Lower leg skin (tissue), 3 donors: Measurements from ENCODE around the gene SPOCK1.

Source experiments
- POLR2A ChIP-seq, 2 donors: fragments of 450-650 bp; IDR thresholded peaks; one replicate each; pipeline ENCODE4 v1.6.1; 2016 to 2017; ENCODE audit warnings: antibody characterized with exemption in 2 of 2, mild to moderate bottlenecking in 1 of 2, moderate library complexity in 1 of 2
- TF ChIP-seq, protein P1 (sequence below), 3 donors: fragments of 450-650 bp; IDR thresholded peaks; one replicate each; pipeline ENCODE4 v1.5.1; 2016; ENCODE audit warnings: antibody characterized with exemption in 3 of 3, mild to moderate bottlenecking in 3 of 3, moderate library complexity in 2 of 3

DNA sequence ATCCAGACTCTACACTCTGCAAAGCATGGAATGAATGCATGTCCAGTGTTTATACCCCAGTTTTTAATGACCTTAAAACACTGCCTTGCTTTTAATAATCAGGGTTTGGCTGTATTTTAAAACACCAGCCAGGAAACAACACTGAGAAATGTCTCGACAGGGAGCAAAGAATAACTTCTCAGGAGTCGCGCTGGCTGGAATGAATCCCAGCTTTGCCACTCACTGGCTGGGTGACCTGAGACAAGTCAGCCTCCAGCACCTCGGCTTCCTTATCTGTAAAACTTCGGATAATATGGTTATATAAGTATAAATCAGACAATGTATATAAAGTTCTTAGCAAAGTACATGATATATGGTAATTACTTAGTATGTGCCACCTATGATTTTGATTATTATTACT lies 505.0 kb downstream of the SPOCK1 start:
- TF ChIP-seq, protein P1, sequence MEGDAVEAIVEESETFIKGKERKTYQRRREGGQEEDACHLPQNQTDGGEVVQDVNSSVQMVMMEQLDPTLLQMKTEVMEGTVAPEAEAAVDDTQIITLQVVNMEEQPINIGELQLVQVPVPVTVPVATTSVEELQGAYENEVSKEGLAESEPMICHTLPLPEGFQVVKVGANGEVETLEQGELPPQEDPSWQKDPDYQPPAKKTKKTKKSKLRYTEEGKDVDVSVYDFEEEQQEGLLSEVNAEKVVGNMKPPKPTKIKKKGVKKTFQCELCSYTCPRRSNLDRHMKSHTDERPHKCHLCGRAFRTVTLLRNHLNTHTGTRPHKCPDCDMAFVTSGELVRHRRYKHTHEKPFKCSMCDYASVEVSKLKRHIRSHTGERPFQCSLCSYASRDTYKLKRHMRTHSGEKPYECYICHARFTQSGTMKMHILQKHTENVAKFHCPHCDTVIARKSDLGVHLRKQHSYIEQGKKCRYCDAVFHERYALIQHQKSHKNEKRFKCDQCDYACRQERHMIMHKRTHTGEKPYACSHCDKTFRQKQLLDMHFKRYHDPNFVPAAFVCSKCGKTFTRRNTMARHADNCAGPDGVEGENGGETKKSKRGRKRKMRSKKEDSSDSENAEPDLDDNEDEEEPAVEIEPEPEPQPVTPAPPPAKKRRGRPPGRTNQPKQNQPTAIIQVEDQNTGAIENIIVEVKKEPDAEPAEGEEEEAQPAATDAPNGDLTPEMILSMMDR (IDR thresholded peaks at IDR 0.05), result no peak
- TF ChIP-seq POLR2A (IDR thresholded peaks at IDR 0.05), result no peak
